H9 (cell line): ENCODE results near the gene ASCC3. TPM values are rescaled to one million over a fixed set of nuclear protein-coding genes. Genes with fewer than 3 reads are reported as not detected.

Experiments
- DNase-seq: peaks from one replicate; pipeline ENCODE4 v3.0.0-alpha.2; 2017
- H2AFZ ChIP-seq: one replicate; pipeline ENCODE4 v1.6.1; 2013; ENCODE audit warnings: mild to moderate bottlenecking, low read length, control low read depth, moderate library complexity
- H2AK5ac ChIP-seq: 2 replicates; pipeline ENCODE4 v1.6.1; 2013; ENCODE audit warnings: low read length, control low read depth, mixed read lengths; ENCODE audit not compliant: insufficient read length
- H2BK120ac ChIP-seq: one replicate; pipeline ENCODE4 v1.6.1; 2013; ENCODE audit warnings: low read depth, mild to moderate bottlenecking, low read length, control low read depth, inconsistent platforms; ENCODE audit not compliant: poor library complexity, severe bottlenecking
- H2BK12ac ChIP-seq: 2 replicates; pipeline ENCODE4 v1.6.1; 2013; ENCODE audit warnings: low read length, control low read depth, mixed read lengths, low read depth; ENCODE audit not compliant: insufficient read length
- H2BK15ac ChIP-seq: 2 replicates; pipeline ENCODE4 v1.6.1; 2013; ENCODE audit warnings: low read depth, low read length, control low read depth
- H2BK20ac ChIP-seq: one replicate; pipeline ENCODE4 v1.6.1; 2013; ENCODE audit warnings: low read depth, mild to moderate bottlenecking, low read length, control low read depth, inconsistent platforms; ENCODE audit not compliant: poor library complexity, severe bottlenecking
- H2BK5ac ChIP-seq: 2 replicates; pipeline ENCODE4 v1.6.1; 2013; ENCODE audit warnings: low read length, control low read depth, mixed read lengths; ENCODE audit not compliant: insufficient read length
- H3K14ac ChIP-seq: 2 replicates; pipeline ENCODE4 v1.6.1; 2013; ENCODE audit warnings: low read length, control low read depth; ENCODE audit not compliant: insufficient read depth
- H3K18ac ChIP-seq: 2 replicates; pipeline ENCODE4 v1.6.1; 2013; ENCODE audit warnings: low read depth, mild to moderate bottlenecking, mixed read lengths, low read length, control low read depth; ENCODE audit not compliant: insufficient read length
- H3K23ac ChIP-seq: 2 replicates; pipeline ENCODE4 v1.6.1; 2013; ENCODE audit warnings: low read length, control low read depth, mixed read lengths, low read depth; ENCODE audit not compliant: insufficient read length
- H3K23me2 ChIP-seq: 2 replicates; pipeline ENCODE4 v1.6.1; 2013; ENCODE audit warnings: low read depth, mild to moderate bottlenecking, mixed read lengths, low read length, control low read depth; ENCODE audit not compliant: insufficient read length, poor library complexity, severe bottlenecking
- H3K27ac ChIP-seq: 2 replicates; pipeline ENCODE4 v1.5.1; 2013; ENCODE audit warnings: low read length, control low read depth, mixed read lengths, low read depth; ENCODE audit not compliant: insufficient read length
- H3K27me3 ChIP-seq: 2 replicates; pipeline ENCODE4 v1.6.1; 2013; ENCODE audit warnings: low read length, control low read depth, inconsistent platforms; ENCODE audit not compliant: insufficient read depth
- H3K4ac ChIP-seq: 2 replicates; pipeline ENCODE4 v1.6.1; 2013; ENCODE audit warnings: low read depth, mild to moderate bottlenecking, control low read depth, inconsistent platforms, low read length, moderate library complexity
- H3K4me1 ChIP-seq: 2 replicates; pipeline ENCODE4 v1.6.1; 2013; ENCODE audit warnings: low read length, control low read depth, inconsistent platforms; ENCODE audit not compliant: insufficient read depth
- H3K4me2 ChIP-seq: 2 replicates; pipeline ENCODE4 v1.6.1; 2013; ENCODE audit warnings: low read length, control low read depth, mixed read lengths; ENCODE audit not compliant: insufficient read length, insufficient read depth
- H3K56ac ChIP-seq: 2 replicates; pipeline ENCODE4 v1.6.1; 2013; ENCODE audit warnings: low read depth, mild to moderate bottlenecking, mixed read lengths, low read length, control low read depth; ENCODE audit not compliant: insufficient read length
- H3K79me1 ChIP-seq: 2 replicates; pipeline ENCODE4 v1.6.1; 2013; ENCODE audit warnings: low read depth, mild to moderate bottlenecking, moderate library complexity, low read length, control low read depth, inconsistent platforms; ENCODE audit not compliant: insufficient read depth, poor library complexity, severe bottlenecking
- H3K79me2 ChIP-seq: 2 replicates; pipeline ENCODE4 v1.6.1; 2013; ENCODE audit warnings: low read length, control low read depth, inconsistent platforms; ENCODE audit not compliant: insufficient read depth
- H3K9ac ChIP-seq: 2 replicates; pipeline ENCODE4 v1.6.1; 2013; ENCODE audit warnings: low read length, control low read depth, mixed read lengths; ENCODE audit not compliant: insufficient read length; ENCODE audit errors: extremely low read depth
- H3K9me3 ChIP-seq: one replicate; pipeline ENCODE4 v1.6.1; 2013; ENCODE audit warnings: low read depth, low read length, inconsistent platforms; ENCODE audit not compliant: control insufficient read depth
- H3T11ph ChIP-seq: one replicate; pipeline ENCODE4 v1.6.1; 2013; ENCODE audit warnings: mild to moderate bottlenecking, low read length, control low read depth, inconsistent platforms
- H4K20me1 ChIP-seq: one replicate; pipeline ENCODE4 v1.6.1; 2013; ENCODE audit not compliant: control insufficient read depth, insufficient read length, insufficient read depth
- H4K5ac ChIP-seq: 2 replicates; pipeline ENCODE4 v1.6.1; 2013; ENCODE audit warnings: low read depth, mild to moderate bottlenecking, mixed read lengths, low read length, control low read depth; ENCODE audit not compliant: insufficient read length
- H4K8ac ChIP-seq: replicated peaks from 2 replicates; pipeline ENCODE4 v1.6.1; 2013; ENCODE audit warnings: low read length, control low read depth, mixed read lengths, low read depth; ENCODE audit not compliant: insufficient read length
- H4K91ac ChIP-seq: 2 replicates; pipeline ENCODE4 v1.6.1; 2013; ENCODE audit warnings: low read depth, mild to moderate bottlenecking, moderate library complexity, mixed read lengths, low read length, control low read depth; ENCODE audit not compliant: insufficient read length
- H3K27ac Mint-ChIP-seq, 3 experiments: 2 replicates in 2 of 3; 3 replicates in 1 of 3; pipeline ENCODE4 v1.8.0; 2020 to 2021; ENCODE audit warnings: mixed read lengths in 3 of 3, mild to moderate bottlenecking in 1 of 3, moderate library complexity in 1 of 3
- H3K27me3 Mint-ChIP-seq: 2 replicates; pipeline ENCODE4 v1.8.0; 2021; ENCODE audit warnings: low read depth, mild to moderate bottlenecking, moderate library complexity, mixed read lengths
- H3K36me3 Mint-ChIP-seq, 3 experiments: 2 replicates in 2 of 3; 3 replicates in 1 of 3; pipeline ENCODE4 v1.8.0; 2020 to 2021; ENCODE audit warnings: low read depth in 3 of 3, mixed read lengths in 3 of 3; ENCODE audit not compliant: insufficient read depth in 1 of 3
- H3K4me1 Mint-ChIP-seq, 2 experiments: 2 replicates each; pipeline ENCODE4 v1.8.0; 2020; ENCODE audit warnings: mixed read lengths in 2 of 2
- H3K4me3 Mint-ChIP-seq, 2 experiments: 2 replicates in 1 of 2; 3 replicates in 1 of 2; pipeline ENCODE4 v1.8.0; 2020 to 2021; ENCODE audit warnings: mild to moderate bottlenecking in 2 of 2, mixed read lengths in 2 of 2, moderate library complexity in 1 of 2
- H3K9me3 Mint-ChIP-seq, 2 experiments: 2 replicates in 1 of 2; 3 replicates in 1 of 2; pipeline ENCODE4 v1.8.0; 2020; ENCODE audit warnings: mild to moderate bottlenecking in 2 of 2, mixed read lengths in 2 of 2, moderate library complexity in 1 of 2
- WGBS: extraction: QIAGEN DNeasy Blood & Tissue Kit; methylation state at CpG from one replicate; pipeline ENCODE4 v1.1.7; 2013; ENCODE audit warnings: missing lambda C conversion rate, low lambda C conversion rate, mixed read lengths; ENCODE audit not compliant: insufficient read length; ENCODE audit errors: extremely low coverage; 5-methylcytosine and 5-hydroxymethylcytosine counted together
- total RNA-seq: library from RNA; stranded (reverse); gene quantifications from 2 replicates; pipeline ENCODE4 v1.2.1, GENCODE V29; 2021
- TF ChIP-seq, protein P1 (sequence below): fragments of 200-600 bp; sonication (generic); conservative IDR thresholded peaks from 3 replicates; pipeline ENCODE4 v1.8.0; 2021; ENCODE audit warnings: antibody characterized with exemption, mild to moderate bottlenecking

The ASCC3 gene
- total RNA-seq, 1 experiment from 2014 or later: 63.8 TPM

DNA sequence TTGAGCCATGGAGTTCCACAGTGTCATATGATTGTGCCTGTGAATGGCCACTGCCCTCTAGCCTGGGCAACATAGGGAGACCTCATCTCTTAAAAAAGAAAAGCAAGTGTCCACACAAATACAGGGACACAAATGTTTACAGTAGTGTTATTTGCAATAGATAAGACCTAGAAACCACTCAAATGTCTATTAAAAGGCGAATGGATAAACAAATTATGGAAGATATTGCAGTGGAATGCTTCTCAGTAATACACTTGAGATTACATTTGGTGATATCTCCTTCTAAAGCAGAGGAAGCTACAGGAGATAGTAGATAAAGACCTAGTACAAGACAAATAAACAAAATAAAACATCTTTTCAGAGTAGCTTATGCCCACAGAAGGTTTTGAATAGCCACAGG is 44.6 kb upstream of the ASCC3 start:
- no peak overlapping the region for H3K4me2 ChIP-seq
- TF ChIP-seq, protein P1, sequence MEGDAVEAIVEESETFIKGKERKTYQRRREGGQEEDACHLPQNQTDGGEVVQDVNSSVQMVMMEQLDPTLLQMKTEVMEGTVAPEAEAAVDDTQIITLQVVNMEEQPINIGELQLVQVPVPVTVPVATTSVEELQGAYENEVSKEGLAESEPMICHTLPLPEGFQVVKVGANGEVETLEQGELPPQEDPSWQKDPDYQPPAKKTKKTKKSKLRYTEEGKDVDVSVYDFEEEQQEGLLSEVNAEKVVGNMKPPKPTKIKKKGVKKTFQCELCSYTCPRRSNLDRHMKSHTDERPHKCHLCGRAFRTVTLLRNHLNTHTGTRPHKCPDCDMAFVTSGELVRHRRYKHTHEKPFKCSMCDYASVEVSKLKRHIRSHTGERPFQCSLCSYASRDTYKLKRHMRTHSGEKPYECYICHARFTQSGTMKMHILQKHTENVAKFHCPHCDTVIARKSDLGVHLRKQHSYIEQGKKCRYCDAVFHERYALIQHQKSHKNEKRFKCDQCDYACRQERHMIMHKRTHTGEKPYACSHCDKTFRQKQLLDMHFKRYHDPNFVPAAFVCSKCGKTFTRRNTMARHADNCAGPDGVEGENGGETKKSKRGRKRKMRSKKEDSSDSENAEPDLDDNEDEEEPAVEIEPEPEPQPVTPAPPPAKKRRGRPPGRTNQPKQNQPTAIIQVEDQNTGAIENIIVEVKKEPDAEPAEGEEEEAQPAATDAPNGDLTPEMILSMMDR: no peak

More for the DNA sequence above, 44.6 kb upstream of the ASCC3 start:
- no peak overlapping the region for H3K27ac Mint-ChIP-seq
- H3K79me2 ChIP-seq: no peaks in the 10 kb centered on the region
- peaks cover 2% of the 10 kb centered on the region; the same call in 1 of the 2 replicates for H3K4me1 ChIP-seq
- H2AK5ac ChIP-seq: no peak overlapping the region
- no peak overlapping the region for H3K23ac ChIP-seq
- H3K9ac ChIP-seq: no peak overlapping the region
- H3K9me3 Mint-ChIP-seq: no peaks in the 10 kb centered on the region
- H2BK5ac ChIP-seq: no peak overlapping the region
- no peak overlapping the region for H2BK20ac ChIP-seq
- DNase-seq: no peak
- H3K79me1 ChIP-seq: no peaks in the 10 kb centered on the region
- no CpG with 5 or more reads among the region's 1 CpG for WGBS
- H3K14ac ChIP-seq: no peak overlapping the region
- H3K4ac ChIP-seq: no peak overlapping the region
- no peaks in the 10 kb centered on the region; a peak in 1 of 7 replicates for H3K36me3 Mint-ChIP-seq
- no peak overlapping the region for H4K8ac ChIP-seq
- H4K5ac ChIP-seq: no peak overlapping the region
- no peaks in the 10 kb centered on the region for H3K27me3 Mint-ChIP-seq
- H3K23me2 ChIP-seq: no peaks in the 10 kb centered on the region
- no peak overlapping the region for H2BK12ac ChIP-seq
- no peak overlapping the region for H3K4me3 Mint-ChIP-seq
- no peak overlapping the region for H2BK120ac ChIP-seq
- no peak overlapping the region for H3K56ac ChIP-seq
- H3T11ph ChIP-seq: no peak overlapping the region
- no peak overlapping the region for H4K91ac ChIP-seq
- no peak overlapping the region for H3K27ac ChIP-seq
- H2BK15ac ChIP-seq: no peak overlapping the region
- peaks cover 0 to 3% of the 10 kb centered on the region in 2 experiments; a peak in 1 of 4 replicates for H3K4me1 Mint-ChIP-seq
- no peak overlapping the region for H2AFZ ChIP-seq
- H4K20me1 ChIP-seq: no peaks in the 10 kb centered on the region
- no peak overlapping the region for H3K18ac ChIP-seq
- no peaks in the 10 kb centered on the region for H3K27me3 ChIP-seq
- H3K9me3 ChIP-seq: no peaks in the 10 kb centered on the region
